Ovary (tissue), 9 donors: ENCODE data around the gene BPI. TPM values are rescaled to one million over a fixed set of nuclear protein-coding genes. Genes with fewer than 3 reads are reported as not detected.

Experiments used
- DNase-seq, 5 donors: peaks; one replicate each; pipeline ENCODE4 v3.0.0-alpha.2; 2019 to 2020
- H3K27ac ChIP-seq, 2 donors: fragments of 200-600 bp; one replicate each; pipeline versions ENCODE4 v1.5.1 to v1.8.0; 2019 to 2022
- H3K27me3 ChIP-seq: fragments of 200-600 bp; one replicate; pipeline ENCODE4 v1.8.0; 2022
- H3K36me3 ChIP-seq: fragments of 200-600 bp; sonication (generic); one replicate; pipeline ENCODE4 v1.5.1; 2019
- H3K4me1 ChIP-seq: one replicate; pipeline ENCODE4 v1.8.1; 2013; ENCODE audit warnings: mild to moderate bottlenecking, moderate library complexity; ENCODE audit not compliant: insufficient read depth
- H3K4me3 ChIP-seq: fragments of 200-600 bp; sonication (generic); one replicate; pipeline ENCODE4 v1.5.1; 2017
- H3K9me3 ChIP-seq, 2 donors: fragments of 200-600 bp in 1 of 2; sonication (generic) in 1 of 2; one replicate each; pipeline versions ENCODE4 v1.5.1 to v1.8.1; 2013 to 2019; ENCODE audit warnings: mild to moderate bottlenecking in 1 of 2, moderate library complexity in 1 of 2
- CTCF ChIP-seq, 3 donors: fragments of 450-650 bp in 2 of 3; fragments of 200-600 bp in 1 of 3; IDR thresholded peaks; one replicate each; pipeline versions ENCODE4 v1.5.1 to v1.8.0; 2016 to 2022; ENCODE audit warnings: antibody characterized with exemption in 3 of 3, mild to moderate bottlenecking in 1 of 3
- EP300 ChIP-seq: sonication (generic); formaldehyde crosslinking; IDR thresholded peaks from one replicate; pipeline ENCODE4 v1.6.1; 2017; ENCODE audit warnings: antibody characterized with exemption
- POLR2A ChIP-seq: fragments of 450-650 bp; IDR thresholded peaks from one replicate; pipeline ENCODE4 v1.6.1; 2017; ENCODE audit warnings: antibody characterized with exemption, mild to moderate bottlenecking, moderate library complexity
- WGBS, 3 donors: extraction: QIAGEN DNeasy Blood & Tissue Kit in 1 of 3; methylation state at CpG; one replicate each; pipeline versions ENCODE4 v1.1.5 to v1.1.7; 2013 to 2017; 5-methylcytosine and 5-hydroxymethylcytosine counted together
- intact Hi-C, 4 donors: fragments of 100-400 bp; cut with DNase I; formaldehyde crosslinking; loops; one replicate each; pipeline versions ENCODE4 v1.11.0 to v1.15.1; 2022 to 2023
- polyA plus RNA-seq, 2 donors: library from polyadenylated mRNA; stranded (reverse); fragments of 200-250 nt in 1 of 2; fragments of 350-450 nt in 1 of 2; fragmentation: Illumina TruSeq in 1 of 2; extraction: RNeasy Lipid Tissue Mini Kit (QIAGEN cat#74804) in 1 of 2; gene quantifications; one replicate each; pipeline ENCODE4 v1.2.3, GENCODE V29; 2013 to 2014
- total RNA-seq, 7 donors: library from RNA; depleted of rRNA in 2 of 7; stranded (reverse); fragments of >200 nt in 2 of 7; fragmentation: NEBNext Ultra II Directional in 3 of 7; extraction: Animal tissue kit (Norgen Biotek cat#: 25700) in 3 of 7; gene quantifications; one replicate each; pipeline versions ENCODE4 v1.1.0 to v1.2.4, GENCODE V29; 2016 to 2023
- donor health status: DM: no; HTN: no; CAD: no; lungs with moderate emphysema.
- donor health status: DM: no; HTN: no; CAD: no.
- donor health status: Bipolar disorder and iron deficiency.
- donor health status: DM: yes; HTN: yes; CAD: no.
- donor health status: DM: no; HTN: no; CAD: no.
- donor health status: DM: yes; HTN: yes; CAD: no.

The BPI gene
- total and polyA plus RNA-seq, 9 donors = 0.43 to 2.9 (median 1.1) TPM; not detected in 1

GRCh38 chr20:38266426-38266825 lies 37.5 kb upstream of the BPI start:
- H3K4me1 ChIP-seq = peaks cover 5% of the 10 kb centered on the region
- no peaks in the 10 kb centered on the region for H3K9me3 ChIP-seq
- intact Hi-C loops = no loop called here
- TF ChIP-seq EP300 (no peak), CTCF (IDR thresholded peaks at IDR 0.05) (no peak), POLR2A (no peak)
- H3K36me3 ChIP-seq = no peaks in the 10 kb centered on the region
- H3K4me3 ChIP-seq = no peak overlapping the region
- no peaks in the 10 kb centered on the region for H3K27me3 ChIP-seq
- DNase-seq = no peak
- no peak overlapping the region for H3K27ac ChIP-seq
- WGBS, 3 donors = 92 to 99% (median 94%) methylated on average over 2 of the region's 2 CpGs

- H3K36me3 ChIP-seq = no peaks in the 10 kb centered on the region
- H3K4me1 ChIP-seq = peaks cover 5% of the 10 kb centered on the region
- H3K9me3 ChIP-seq = no peaks in the 10 kb centered on the region
- no peak overlapping the region for H3K27ac ChIP-seq
- DNase-seq = no peak
- no peak for TF ChIP-seq EP300
- TF ChIP-seq CTCF (IDR thresholded peaks at IDR 0.05) = no peak
- TF ChIP-seq POLR2A = no peak
- intact Hi-C loops = no loop called here
- no peak overlapping the region for H3K4me3 ChIP-seq
- WGBS, 3 donors = 77 to 88% (median 85%) methylated on average over 2 of the region's 2 CpGs
- H3K27me3 ChIP-seq = no peaks in the 10 kb centered on the region
These were observed 36.7 kb upstream of the BPI start for GRCh38 chr20:38267296-38267695.

- no peaks in the 10 kb centered on the region for H3K9me3 ChIP-seq
- H3K4me3 ChIP-seq = no peak overlapping the region
- H3K27me3 ChIP-seq = no peaks in the 10 kb centered on the region
- peaks cover 5% of the 10 kb centered on the region for H3K4me1 ChIP-seq
- intact Hi-C loops = no loop called here
- TF ChIP-seq POLR2A (no peak), EP300 (no peak), CTCF (IDR thresholded peaks at IDR 0.05) (no peak)
- H3K27ac ChIP-seq = no peak overlapping the region
- 81 to 88% (median 84%) methylated on average over 5 of the region's 5 CpGs for WGBS, 3 donors
- no peaks in the 10 kb centered on the region for H3K36me3 ChIP-seq
- no peak for DNase-seq
These were observed 35.9 kb upstream of the BPI start for GRCh38 chr20:38267901-38268514.

GRCh38 chr20:38269040-38269439 lies 34.9 kb upstream of the BPI start:
- no peak overlapping the region for H3K4me3 ChIP-seq
- peaks cover 5% of the 10 kb centered on the region for H3K4me1 ChIP-seq
- 92 to 94% (median 92%) methylated on average over 3 of the region's 3 CpGs for WGBS, 3 donors
- no peaks in the 10 kb centered on the region for H3K36me3 ChIP-seq
- H3K9me3 ChIP-seq = no peaks in the 10 kb centered on the region
- intact Hi-C loops = no loop called here
- peaks cover 3% of the 10 kb centered on the region for H3K27me3 ChIP-seq
- TF ChIP-seq EP300 (no peak), POLR2A (no peak), CTCF (IDR thresholded peaks at IDR 0.05) (no peak)
- H3K27ac ChIP-seq = no peak overlapping the region
- no peak for DNase-seq
